Measurements from ENCODE around the gene PPP3CA.

Gene PPP3CA

GRCh38 chr4:101366331-101366730 lies 19.0 kb upstream of the PPP3CA start:
- H3K4me2 ChIP-seq = no peak overlapping the region
- H3K4me1 ChIP-seq (ENCODE audit: low read depth, poor library complexity, severe bottlenecking) = no peaks in the 10 kb centered on the region
- H3K27me3 ChIP-seq (ENCODE audit: insufficient read depth, low read depth) = no peaks in the 10 kb centered on the region
- H4K20me1 ChIP-seq (ENCODE audit: insufficient read depth) = no peaks in the 10 kb centered on the region
- no peak overlapping the region for H2AFZ ChIP-seq (ENCODE audit: low read depth)
- no peaks in the 10 kb centered on the region for H3K36me3 ChIP-seq (ENCODE audit: insufficient read depth)
- no peak for TF ChIP-seq CTCF (conservative IDR thresholded peaks at IDR 0.05; ENCODE audit: low read depth, low read length)
- no peak overlapping the region for H3K9ac ChIP-seq
- no peak overlapping the region for H3K27ac ChIP-seq
- H3K4me3 ChIP-seq (IDR thresholded peaks at IDR 0.05; ENCODE audit: insufficient read depth, low read depth, low read length) = no peak overlapping the region
- H3K79me2 ChIP-seq (ENCODE audit: insufficient read depth, low read depth) = no peaks in the 10 kb centered on the region

DNA sequence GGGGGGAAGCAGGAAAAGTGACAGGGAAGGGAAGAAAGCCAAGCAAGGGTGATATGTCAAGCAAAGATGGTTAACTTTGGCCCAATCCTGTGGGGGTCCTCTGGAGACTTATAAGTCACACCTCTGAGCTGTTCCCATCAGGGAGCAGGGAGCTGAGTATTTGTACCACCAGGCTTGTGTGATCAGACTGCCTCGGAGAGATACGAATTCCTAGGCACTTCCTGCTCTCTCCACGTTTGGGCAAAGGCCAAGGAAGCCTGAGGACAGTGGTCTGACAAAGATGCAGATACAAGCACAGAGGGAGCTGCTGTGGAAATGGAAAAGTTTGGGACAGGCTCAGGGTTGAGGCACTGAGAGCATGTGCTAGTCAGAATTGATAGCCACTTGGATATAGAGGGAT lies 10.4 kb upstream of the PPP3CA start:
- Histone ChIP-seq H3K79me2 (ENCODE audit: insufficient read depth, low read depth) (no peaks in the 10 kb centered on the region), H3K36me3 (ENCODE audit: insufficient read depth) (no peaks in the 10 kb centered on the region), H3K27me3 (ENCODE audit: insufficient read depth, low read depth) (no peaks in the 10 kb centered on the region), H3K27ac (no peak overlapping the region), H2AFZ (ENCODE audit: low read depth) (no peak overlapping the region), H4K20me1 (ENCODE audit: insufficient read depth) (no peaks in the 10 kb centered on the region), H3K4me1 (ENCODE audit: low read depth, poor library complexity, severe bottlenecking) (peaks cover 3% of the 10 kb centered on the region), H3K4me2 (no peak overlapping the region), H3K4me3 (IDR thresholded peaks at IDR 0.05; ENCODE audit: insufficient read depth, low read depth, low read length) (no peak overlapping the region), H3K9ac (no peak overlapping the region)
- TF ChIP-seq CTCF (conservative IDR thresholded peaks at IDR 0.05; ENCODE audit: low read depth, low read length) = no peak

DNA sequence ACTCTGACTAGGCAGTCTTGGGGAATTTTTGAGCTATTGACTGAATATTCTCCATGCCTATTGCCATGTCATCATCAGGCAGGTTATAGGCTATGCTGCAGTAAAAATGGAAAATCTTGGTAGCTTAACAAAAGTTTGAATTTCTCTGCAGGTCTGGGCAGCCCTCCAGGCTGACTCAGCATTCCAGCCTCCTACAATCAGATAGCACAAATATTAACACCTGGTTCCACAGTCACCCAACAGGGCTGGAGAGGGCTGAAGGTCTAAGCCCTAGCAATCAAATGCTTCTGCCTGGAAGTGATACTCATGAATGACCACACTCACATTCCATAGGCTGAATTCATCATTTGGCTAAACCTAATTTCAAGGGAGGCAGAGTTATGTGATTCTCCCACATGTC lies 9.6 kb upstream of the PPP3CA start:
- no peak overlapping the region for H3K9ac ChIP-seq
- H3K27ac ChIP-seq = no peak overlapping the region
- H3K4me1 ChIP-seq (ENCODE audit: low read depth, poor library complexity, severe bottlenecking) = peaks cover 3% of the 10 kb centered on the region
- H3K4me3 ChIP-seq (IDR thresholded peaks at IDR 0.05; ENCODE audit: insufficient read depth, low read depth, low read length) = no peak overlapping the region
- H3K4me2 ChIP-seq = no peak overlapping the region
- TF ChIP-seq CTCF (conservative IDR thresholded peaks at IDR 0.05; ENCODE audit: low read depth, low read length) = no peak
- H3K79me2 ChIP-seq (ENCODE audit: insufficient read depth, low read depth) = no peaks in the 10 kb centered on the region
- H4K20me1 ChIP-seq (ENCODE audit: insufficient read depth) = no peaks in the 10 kb centered on the region
- no peaks in the 10 kb centered on the region for H3K36me3 ChIP-seq (ENCODE audit: insufficient read depth)
- H3K27me3 ChIP-seq (ENCODE audit: insufficient read depth, low read depth) = no peaks in the 10 kb centered on the region
- no peak overlapping the region for H2AFZ ChIP-seq (ENCODE audit: low read depth)

DNA sequence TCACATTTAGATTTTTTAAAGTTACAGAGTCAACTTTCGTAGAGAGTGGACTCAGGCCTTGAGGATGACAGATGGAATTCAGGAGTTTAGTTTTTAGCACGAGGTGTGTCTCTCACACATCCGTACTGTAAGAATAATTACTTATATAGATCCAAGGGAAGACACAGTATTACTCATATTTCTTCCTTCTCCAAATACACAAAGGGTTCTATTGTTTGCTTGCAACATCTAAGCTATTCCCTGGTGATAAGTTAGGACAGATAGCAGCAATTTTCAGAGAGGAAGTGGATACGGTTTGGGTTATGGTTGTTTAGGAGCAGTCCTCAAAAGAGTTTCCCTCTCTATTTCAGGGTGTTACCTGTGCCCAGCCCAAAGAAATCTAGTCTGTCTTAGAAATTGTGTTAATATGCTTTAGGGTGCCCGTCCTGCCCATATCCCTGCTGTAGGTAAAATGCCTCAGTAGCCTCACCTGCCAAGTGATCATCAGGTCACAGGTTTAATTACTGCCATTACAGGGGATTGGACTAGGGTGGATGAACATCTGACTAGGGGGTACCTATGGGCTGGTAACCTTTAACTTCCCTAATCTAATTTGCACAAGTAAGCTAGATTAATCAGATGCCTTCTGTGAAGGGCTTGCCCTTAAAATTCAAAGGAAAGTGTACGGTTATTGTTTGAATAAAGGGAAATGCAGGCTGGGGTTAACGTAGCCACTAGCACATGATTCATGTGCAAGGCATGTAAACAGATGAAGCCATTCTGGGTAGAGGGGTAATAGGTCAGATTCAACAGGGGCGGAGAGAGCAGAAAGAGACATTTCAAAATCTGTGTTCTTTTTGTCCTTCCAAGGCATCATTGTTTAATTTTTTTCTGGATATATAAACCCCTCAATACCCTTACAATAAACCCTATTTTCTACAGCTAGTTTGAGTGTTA lies 8.7 kb upstream of the PPP3CA start:
- Histone ChIP-seq H3K9ac (no peak overlapping the region), H3K4me3 (IDR thresholded peaks at IDR 0.05; ENCODE audit: insufficient read depth, low read depth, low read length) (no peak overlapping the region), H3K4me1 (ENCODE audit: low read depth, poor library complexity, severe bottlenecking) (peaks cover 3% of the 10 kb centered on the region), H3K27ac (no peak overlapping the region), H3K36me3 (ENCODE audit: insufficient read depth) (no peaks in the 10 kb centered on the region), H3K27me3 (ENCODE audit: insufficient read depth, low read depth) (no peaks in the 10 kb centered on the region), H2AFZ (ENCODE audit: low read depth) (no peak overlapping the region), H3K4me2 (no peak overlapping the region), H3K79me2 (ENCODE audit: insufficient read depth, low read depth) (no peaks in the 10 kb centered on the region), H4K20me1 (ENCODE audit: insufficient read depth) (no peaks in the 10 kb centered on the region)
- no peak for TF ChIP-seq CTCF (conservative IDR thresholded peaks at IDR 0.05; ENCODE audit: low read depth, low read length)

Measured in KMS-11 (cell line).